Panc1 (cell line): ENCODE measurements around the gene TLE3. TPM values are rescaled to one million over a fixed set of nuclear protein-coding genes. Genes with fewer than 3 reads are reported as not detected.

Source experiments
- ATAC-seq: fragments of 200-7000 bp; cut with Tn5 transposase; 2 replicates; pipeline ENCODE4 v1.9.1; 2020; ENCODE audit warnings: mild to moderate bottlenecking, moderate library complexity
- BruUV-seq: library from RNA; stranded (reverse); fragments of 400-500 nt; replicated peaks from 2 replicates; lab custom pipeline; 2021; lab: Mats Ljungman, UMichigan
- CTCF ChIA-PET: fragments of 300-600 bp; sonication (Branson Sonifier 250); formaldehyde crosslinking; loops from one replicate; lab custom pipeline; 2022; ENCODE audit warnings: antibody characterized with exemption; lab: Charles Lee
- POLR2A ChIA-PET: fragments of 300-600 bp; sonication (Branson Sonifier 250); formaldehyde crosslinking; loops from one replicate; lab custom pipeline; 2022; ENCODE audit warnings: antibody characterized with exemption; lab: Charles Lee
- DNase-seq: peaks from one replicate; pipeline ENCODE4 v3.0.0-alpha.2; 2010; ENCODE audit warnings: low read depth, low spot score
- H3K27ac ChIP-seq: 2 replicates; pipeline ENCODE4 v1.5.1; 2011; ENCODE audit warnings: mild to moderate bottlenecking, low read length, inconsistent platforms
- H3K27me3 ChIP-seq: fragments of 200-500 bp; sonication (Bioruptor generic); 2 replicates; pipeline ENCODE4 v1.6.0; 2014; ENCODE audit warnings: low read length, inconsistent platforms; ENCODE audit not compliant: control insufficient read depth, insufficient read depth
- H3K36me3 ChIP-seq: fragments of 200-500 bp; sonication (Bioruptor generic); 2 replicates; pipeline ENCODE4 v1.5.1; 2014; ENCODE audit warnings: inconsistent platforms, mild to moderate bottlenecking, low read length, moderate library complexity; ENCODE audit not compliant: control insufficient read depth, insufficient read depth
- H3K4me1 ChIP-seq: 2 replicates; pipeline ENCODE4 v1.5.1; 2011; ENCODE audit warnings: inconsistent platforms, mild to moderate bottlenecking, low read length, moderate library complexity; ENCODE audit not compliant: control insufficient read depth, insufficient read depth
- H3K4me3 ChIP-seq, 2 experiments: 2 replicates each; pipeline ENCODE4 v1.5.1; 2011 to 2012; ENCODE audit warnings: low read depth in 2 of 2, low read length in 2 of 2, mild to moderate bottlenecking in 2 of 2, inconsistent platforms in 1 of 2, moderate library complexity in 1 of 2
- H3K9me3 ChIP-seq: fragments of 200-500 bp; sonication (Bioruptor generic); 2 replicates; pipeline ENCODE4 v1.5.1; 2014; ENCODE audit warnings: low read depth, mild to moderate bottlenecking, inconsistent platforms, low read length, moderate library complexity; ENCODE audit not compliant: control insufficient read depth, insufficient read depth
- CTCF ChIP-seq: fragments of 450-650 bp; IDR thresholded peaks from 2 replicates; pipeline ENCODE4 v1.5.1; 2017; ENCODE audit warnings: mild to moderate bottlenecking
- POLR2AphosphoS5 ChIP-seq: IDR thresholded peaks from 2 replicates; pipeline ENCODE4 v1.6.1; 2012; ENCODE audit warnings: mild to moderate bottlenecking, low read depth, low read length, moderate library complexity
- REST ChIP-seq, 2 experiments: IDR thresholded peaks; 2 replicates each; pipeline ENCODE4 v1.6.1; 2011 to 2012; ENCODE audit warnings: low read depth in 2 of 2, control low read depth in 1 of 2, low read length in 1 of 2, mild to moderate bottlenecking in 1 of 2, moderate library complexity in 1 of 2; ENCODE audit not compliant: insufficient read depth in 1 of 2
- SIN3A ChIP-seq: IDR thresholded peaks from 2 replicates; pipeline ENCODE4 v1.6.1; 2012; ENCODE audit warnings: low read depth, mild to moderate bottlenecking, low read length, moderate library complexity, borderline replicate concordance; ENCODE audit not compliant: insufficient read depth
- TCF7L2 ChIP-seq: IDR thresholded peaks from 2 replicates; pipeline ENCODE4 v1.6.1; 2011; ENCODE audit warnings: mild to moderate bottlenecking, low read depth, low read length, inconsistent platforms
- in situ Hi-C: cut with HindIII; loops from 2 replicates; pipeline ENCODE4 v1.10.0; 2016; ENCODE audit warnings: low sequenced_read_pairs, low pct_unique_long_range_greater_than_20kb
- intact Hi-C: fragments of 100-400 bp; cut with micrococcal nuclease; formaldehyde crosslinking; loops from one replicate; pipeline ENCODE4 v1.10.0; 2022; ENCODE audit not compliant: unreplicated experiment
- total RNA-seq: library from RNA; stranded (reverse); gene quantifications from one replicate; pipeline ENCODE4 v1.2.1, GENCODE V29; 2021; ENCODE audit not compliant: unreplicated experiment

The TLE3 gene
- total RNA-seq, 1 experiment from 2014 or later = 132 TPM

- H3K36me3 ChIP-seq = peaks cover 1% of the 10 kb centered on the region; the same call in 1 of the 2 replicates
- H3K27ac ChIP-seq = peak overlapping the region; percentile 86
- ChIA-PET CTCF (interaction anchor here (0.7 to 1.0 kb wide), 3 partner anchors 10 to 626 kb away, joined by 3 to 8 read pairs (median 5); no protein-coding TSS in a partner anchor), POLR2A (interaction anchor here (0.6 to 1.4 kb wide), 6 partner anchors 335 to 666 kb away, joined by 3 to 18 read pairs (median 6); no protein-coding TSS in a partner anchor)
- in situ Hi-C loops (no loop called here), intact Hi-C loops (loop anchor here (10.0 kb wide), 2 partner anchors 365 to 525 kb away; no protein-coding TSS in a partner anchor)
- no peaks in the 10 kb centered on the region for H3K27me3 ChIP-seq
- no peaks in the 10 kb centered on the region for H3K9me3 ChIP-seq
- DNase-seq = peak; percentile 95
- BruUV-seq = no TSS peak
- H3K4me3 ChIP-seq = peak overlapping the region; percentile 84 to 92
- ATAC-seq = peak; percentile 75
- H3K4me1 ChIP-seq = peaks cover 27% of the 10 kb centered on the region
- TF ChIP-seq CTCF (no peak), SIN3A (0 out of 2 replicates have a peak, but pooled peaks have one; percentile 27), TCF7L2 (peak; percentile 6; the same call in 1 of the 2 replicates), POLR2AphosphoS5 (peak; percentile 78), REST (IDR thresholded peaks at IDR 0.05; ENCODE audit: insufficient read depth in 1 of 2, low read depth in 2 of 2, low read length in 1 of 2) (no peak)
Measured at GRCh38 chr15:70099167-70099966, 1.6 kb upstream of the TLE3 start.

GRCh38 chr15:70098461-70099166 lies 897 bp upstream of the TLE3 start:
- peak overlapping the region; percentile 84 to 92 for H3K4me3 ChIP-seq
- intact Hi-C loops = loop anchor here (10.0 kb wide), 2 partner anchors 366 to 524 kb away; no protein-coding TSS in a partner anchor
- no peak for TF ChIP-seq SIN3A
- TF ChIP-seq CTCF = no peak
- no peak for TF ChIP-seq POLR2AphosphoS5
- TF ChIP-seq TCF7L2 = peak; percentile 97
- no peak for TF ChIP-seq REST (IDR thresholded peaks at IDR 0.05; ENCODE audit: insufficient read depth in 1 of 2, low read depth in 2 of 2, low read length in 1 of 2)
- H3K36me3 ChIP-seq = peaks cover 6% of the 10 kb centered on the region
- no peaks in the 10 kb centered on the region for H3K27me3 ChIP-seq
- DNase-seq (no peak), ATAC-seq (peak; percentile 9; the same call in 1 of the 2 replicates)
- ChIA-PET CTCF (interaction anchor here (0.6 to 0.7 kb wide), 2 partner anchors 359 to 369 kb away, joined by 3 to 8 read pairs; no protein-coding TSS in a partner anchor), POLR2A (interaction anchor here (0.6 to 1.4 kb wide), 4 partner anchors 357 to 635 kb away, joined by 3 to 6 read pairs (median 4); no protein-coding TSS in a partner anchor)
- BruUV-seq = no TSS peak
- in situ Hi-C loops = no loop called here
- peaks cover 31% of the 10 kb centered on the region for H3K4me1 ChIP-seq
- H3K9me3 ChIP-seq = no peaks in the 10 kb centered on the region
- peak overlapping the region; percentile 86 for H3K27ac ChIP-seq
